Endodermal cell (in vitro differentiated cells): ENCODE results near the gene TFAP2A. TPM values are rescaled to one million over a fixed set of nuclear protein-coding genes. Genes with fewer than 3 reads are reported as not detected.

Experiments used
- DNase-seq: peaks from one replicate; pipeline ENCODE4 v3.0.0-alpha.2; 2017
- H3K27ac ChIP-seq: 2 replicates; pipeline ENCODE4 v1.5.1; 2013; ENCODE audit warnings: mild to moderate bottlenecking, low read depth, low read length, moderate library complexity
- H3K27me3 ChIP-seq: 2 replicates; pipeline ENCODE4 v1.6.1; 2013; ENCODE audit warnings: mild to moderate bottlenecking, low read length, moderate library complexity; ENCODE audit not compliant: insufficient read depth, control insufficient read depth, poor library complexity, severe bottlenecking
- H3K36me3 ChIP-seq: 2 replicates; pipeline ENCODE4 v1.7.0; 2013; ENCODE audit warnings: mild to moderate bottlenecking, low read length, moderate library complexity; ENCODE audit not compliant: control insufficient read depth, insufficient read depth
- H3K4me1 ChIP-seq: one replicate; pipeline ENCODE4 v1.7.0; 2013; ENCODE audit warnings: low read length; ENCODE audit not compliant: control insufficient read depth, insufficient read depth
- H3K4me3 ChIP-seq: 2 replicates; pipeline ENCODE4 v1.5.1; 2013; ENCODE audit warnings: mild to moderate bottlenecking, low read length, moderate library complexity
- H3K9ac ChIP-seq: 2 replicates; pipeline ENCODE4 v1.6.1; 2013; ENCODE audit warnings: mild to moderate bottlenecking, low read length, moderate library complexity; ENCODE audit not compliant: poor library complexity, severe bottlenecking; ENCODE audit errors: extremely low read depth
- H3K9me3 ChIP-seq: 2 replicates; pipeline ENCODE4 v1.6.1; 2013; ENCODE audit warnings: mild to moderate bottlenecking, low read length, moderate library complexity; ENCODE audit not compliant: control insufficient read depth
- H3K27ac Mint-ChIP-seq: 2 replicates; pipeline ENCODE4 v1.8.0; 2020; ENCODE audit warnings: mixed read lengths
- H3K27me3 Mint-ChIP-seq: 2 replicates; pipeline ENCODE4 v1.8.0; 2021; ENCODE audit warnings: mild to moderate bottlenecking, mixed read lengths; ENCODE audit not compliant: insufficient read depth
- H3K36me3 Mint-ChIP-seq: 2 replicates; pipeline ENCODE4 v1.8.0; 2020; ENCODE audit warnings: low read depth, mixed read lengths
- H3K4me1 Mint-ChIP-seq: 2 replicates; pipeline ENCODE4 v1.8.0; 2020; ENCODE audit warnings: mixed read lengths
- H3K4me3 Mint-ChIP-seq: 2 replicates; pipeline ENCODE4 v1.8.0; 2020; ENCODE audit warnings: mild to moderate bottlenecking, moderate library complexity, mixed read lengths
- H3K9me3 Mint-ChIP-seq: 2 replicates; pipeline ENCODE4 v1.8.0; 2020; ENCODE audit warnings: mild to moderate bottlenecking, mixed read lengths
- WGBS, 2 experiments: methylation state at CpG; one replicate each; pipeline versions ENCODE4 v1.1.5 to v1.1.7; 2013; ENCODE audit warnings: missing lambda C conversion rate in 2 of 2, mixed read lengths in 1 of 2; ENCODE audit not compliant: insufficient coverage in 1 of 2, insufficient read length in 1 of 2; 5-methylcytosine and 5-hydroxymethylcytosine counted together
- total RNA-seq, 2 donors: library from RNA; stranded (reverse); fragmentation: NEBNext Ultra II Directional in 1 of 2; extraction: Animal tissue kit (Norgen Biotek cat#: 25700) in 1 of 2; gene quantifications; 2 replicates in 1 of 2; 3 replicates in 1 of 2; pipeline ENCODE4 v1.2.1, GENCODE V29; 2021
- TF ChIP-seq, protein P1 (sequence below): fragments of 200-600 bp; sonication (generic); conservative IDR thresholded peaks from 2 replicates; pipeline ENCODE4 v1.5.0; 2021; ENCODE audit warnings: antibody characterized with exemption, mild to moderate bottlenecking

The TFAP2A gene
- total RNA-seq, 2 donors from 2014 or later = 0.51 to 0.69 TPM

DNA sequence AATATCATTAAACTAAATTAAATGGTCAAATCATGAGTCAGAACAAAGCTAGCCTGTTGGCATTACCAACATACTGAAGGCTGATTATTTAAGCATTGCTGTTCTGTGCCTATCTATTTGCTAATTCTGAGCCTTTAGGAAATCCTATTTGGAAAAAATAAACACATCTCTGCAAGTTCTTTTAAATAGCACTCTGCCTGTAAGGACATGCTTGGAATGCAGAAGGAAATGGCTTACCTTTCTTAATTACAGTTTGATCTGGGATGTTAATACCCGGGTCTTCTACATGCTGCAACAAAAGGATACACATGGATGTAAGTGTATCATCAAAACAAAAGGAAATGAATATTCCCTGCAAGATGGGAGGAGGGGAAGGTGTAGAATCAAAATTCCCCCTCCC lies 8.3 kb downstream of the TFAP2A start:
- Histone ChIP-seq H3K4me1 (no peaks in the 10 kb centered on the region), H3K9ac (no peak overlapping the region), H3K36me3 (no peaks in the 10 kb centered on the region), H3K4me3 (no peak overlapping the region), H3K9me3 (no peaks in the 10 kb centered on the region), H3K27me3 (peaks cover 88% of the 10 kb centered on the region), H3K27ac (no peak overlapping the region)
- Mint-ChIP-seq H3K27ac (no peak overlapping the region), H3K4me3 (no peak overlapping the region), H3K9me3 (no peaks in the 10 kb centered on the region), H3K4me1 (peaks cover 42% of the 10 kb centered on the region), H3K27me3 (peaks cover 92% of the 10 kb centered on the region), H3K36me3 (no peaks in the 10 kb centered on the region)
- TF ChIP-seq, protein P1, sequence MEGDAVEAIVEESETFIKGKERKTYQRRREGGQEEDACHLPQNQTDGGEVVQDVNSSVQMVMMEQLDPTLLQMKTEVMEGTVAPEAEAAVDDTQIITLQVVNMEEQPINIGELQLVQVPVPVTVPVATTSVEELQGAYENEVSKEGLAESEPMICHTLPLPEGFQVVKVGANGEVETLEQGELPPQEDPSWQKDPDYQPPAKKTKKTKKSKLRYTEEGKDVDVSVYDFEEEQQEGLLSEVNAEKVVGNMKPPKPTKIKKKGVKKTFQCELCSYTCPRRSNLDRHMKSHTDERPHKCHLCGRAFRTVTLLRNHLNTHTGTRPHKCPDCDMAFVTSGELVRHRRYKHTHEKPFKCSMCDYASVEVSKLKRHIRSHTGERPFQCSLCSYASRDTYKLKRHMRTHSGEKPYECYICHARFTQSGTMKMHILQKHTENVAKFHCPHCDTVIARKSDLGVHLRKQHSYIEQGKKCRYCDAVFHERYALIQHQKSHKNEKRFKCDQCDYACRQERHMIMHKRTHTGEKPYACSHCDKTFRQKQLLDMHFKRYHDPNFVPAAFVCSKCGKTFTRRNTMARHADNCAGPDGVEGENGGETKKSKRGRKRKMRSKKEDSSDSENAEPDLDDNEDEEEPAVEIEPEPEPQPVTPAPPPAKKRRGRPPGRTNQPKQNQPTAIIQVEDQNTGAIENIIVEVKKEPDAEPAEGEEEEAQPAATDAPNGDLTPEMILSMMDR = no peak
- no peak for DNase-seq
- WGBS, 2 experiments = 50% methylated on average over 1 of the region's 1 CpG; no CpG with 5 or more reads in 1 of the 2 experiments

- Histone ChIP-seq H3K4me1 (no peaks in the 10 kb centered on the region), H3K9me3 (no peaks in the 10 kb centered on the region), H3K27ac (no peak overlapping the region), H3K4me3 (peak overlapping the region; percentile 81), H3K27me3 (peaks cover 88% of the 10 kb centered on the region), H3K9ac (no peak overlapping the region), H3K36me3 (no peaks in the 10 kb centered on the region)
- WGBS, 2 experiments = 50 to 60% methylated on average over 1 to 3 of the region's 3 CpGs
- Mint-ChIP-seq H3K4me3 (peak overlapping the region; percentile 75), H3K4me1 (peaks cover 42% of the 10 kb centered on the region), H3K27me3 (peaks cover 92% of the 10 kb centered on the region), H3K9me3 (no peaks in the 10 kb centered on the region), H3K27ac (no peak overlapping the region), H3K36me3 (no peaks in the 10 kb centered on the region)
- DNase-seq = no peak
- TF ChIP-seq, protein P1 = no peak
Observed at GRCh38 chr6:10405513-10405900, 9.4 kb downstream of the TFAP2A start.

GRCh38 chr6:10404799-10405512 lies 9.9 kb downstream of the TFAP2A start:
- Mint-ChIP-seq H3K4me1 (peaks cover 39% of the 10 kb centered on the region), H3K36me3 (no peaks in the 10 kb centered on the region), H3K4me3 (peak overlapping the region; percentile 75), H3K27me3 (peaks cover 92% of the 10 kb centered on the region), H3K27ac (peak overlapping the region; percentile 74), H3K9me3 (no peaks in the 10 kb centered on the region)
- Histone ChIP-seq H3K36me3 (no peaks in the 10 kb centered on the region), H3K4me3 (peak overlapping the region; percentile 81), H3K27ac (no peak overlapping the region), H3K27me3 (peaks cover 88% of the 10 kb centered on the region), H3K9me3 (no peaks in the 10 kb centered on the region), H3K4me1 (no peaks in the 10 kb centered on the region), H3K9ac (peak overlapping the region; percentile 36)
- DNase-seq = no peak
- WGBS, 2 experiments = 8 to 9% methylated on average over 10 to 31 of the region's 31 CpGs
- TF ChIP-seq, protein P1 = no peak
